ENCODE data around the gene TMEM14A.
A peak's percentile ranks its signal among the peaks of the same experiment; 100 is the strongest.
"Not testable (repeated sequence)": the region's sequence is repeated elsewhere in the genome, so short reads cannot be mapped to it uniquely, and the experiment has no call there.

Gene TMEM14A

GRCh38 chr6:52670502-52671409 lies at the start of gene TMEM14A:
TSS of gene TMEM14A (plus strand) at chr6:52671113. CDS start at chr6:52677103, 5,990 bp downstream.
- peak; percentile 93 for DNase-seq

GRCh38 chr6:52621631-52622030 lies 49.3 kb upstream of the TMEM14A start:
- no peak for DNase-seq

- no peak for DNase-seq
Measured at GRCh38 chr6:52622810-52623209, 48.1 kb upstream of the TMEM14A start.

- no peak for DNase-seq
Measured at GRCh38 chr6:52632011-52632410, 38.9 kb upstream of the TMEM14A start.

GRCh38 chr6:52634211-52634610 lies 36.7 kb upstream of the TMEM14A start:
- DNase-seq = no peak

- no peak for DNase-seq
Measured at GRCh38 chr6:52635049-52635577, 35.8 kb upstream of the TMEM14A start.

GRCh38 chr6:52636830-52637229 lies 34.1 kb upstream of the TMEM14A start:
- DNase-seq = no peak

- no peak for DNase-seq
Measured at GRCh38 chr6:52639493-52639892, 31.4 kb upstream of the TMEM14A start.

GRCh38 chr6:52640170-52640569 lies 30.7 kb upstream of the TMEM14A start:
- peak; percentile 41 for DNase-seq

GRCh38 chr6:52640916-52641315 lies 30.0 kb upstream of the TMEM14A start:
- no peak for DNase-seq

- no peak for DNase-seq
Measured at GRCh38 chr6:52641388-52641787, 29.5 kb upstream of the TMEM14A start.

- no peak for DNase-seq
Measured at GRCh38 chr6:52641826-52642225, 29.1 kb upstream of the TMEM14A start.

GRCh38 chr6:52642368-52642767 lies 28.5 kb upstream of the TMEM14A start:
- DNase-seq = no peak

- no peak for DNase-seq
Measured at GRCh38 chr6:52643158-52643557, 27.8 kb upstream of the TMEM14A start.

GRCh38 chr6:52644253-52644652 lies 26.7 kb upstream of the TMEM14A start:
- DNase-seq = peak; percentile 68

GRCh38 chr6:52645976-52646375 lies 24.9 kb upstream of the TMEM14A start:
- no peak for DNase-seq

GRCh38 chr6:52647199-52647598 lies 23.7 kb upstream of the TMEM14A start:
- no peak for DNase-seq

GRCh38 chr6:52649536-52650160 lies 21.3 kb upstream of the TMEM14A start:
- no peak for DNase-seq

- no peak for DNase-seq
Measured at GRCh38 chr6:52650941-52651340, 20.0 kb upstream of the TMEM14A start.

GRCh38 chr6:52653151-52653550 lies 17.8 kb upstream of the TMEM14A start:
- DNase-seq = no peak

- no peak for DNase-seq
Measured at GRCh38 chr6:52654007-52654406, 16.9 kb upstream of the TMEM14A start.

- DNase-seq = no peak
Measured at GRCh38 chr6:52654592-52654991, 16.3 kb upstream of the TMEM14A start.

- not testable (repeated sequence) for DNase-seq
Measured at GRCh38 chr6:52655941-52656340, 15.0 kb upstream of the TMEM14A start.

GRCh38 chr6:52657870-52658269 lies 13.0 kb upstream of the TMEM14A start:
- DNase-seq = no peak

All from left hindlimb (tissue), 1 donor.